LNCaP clone FGC (cell line): ENCODE data around the gene ABCC8.

Experiments used
- DNase-seq: peaks from one replicate; pipeline ENCODE4 v3.0.0-alpha.2; 2011; ENCODE audit warnings: low read depth
- H3K4me3 ChIP-seq: 2 replicates; pipeline ENCODE4 v1.5.1; 2011; ENCODE audit warnings: mild to moderate bottlenecking, low read depth, low read length, control low read depth
- CTCF ChIP-seq: IDR thresholded peaks from 2 replicates; pipeline ENCODE4 v1.5.1; 2012; ENCODE audit warnings: mild to moderate bottlenecking; ENCODE audit not compliant: control insufficient read depth, insufficient read depth; ENCODE audit errors: extremely low read depth

The ABCC8 gene

GRCh38 chr11:17386331-17387084, 90.1 kb downstream of the ABCC8 start:
- no peak for DNase-seq
- TF ChIP-seq CTCF = peak; percentile 69
- no peak overlapping the region for H3K4me3 ChIP-seq

- no peak for TF ChIP-seq CTCF
- no peak for DNase-seq
- no peak overlapping the region for H3K4me3 ChIP-seq
Observed at GRCh38 chr11:17385926-17386325, 90.7 kb downstream of the ABCC8 start.

- TF ChIP-seq CTCF = no peak
- DNase-seq = no peak
- no peak overlapping the region for H3K4me3 ChIP-seq
Observed at GRCh38 chr11:17385492-17385891, 91.2 kb downstream of the ABCC8 start.

- H3K4me3 ChIP-seq = no peak overlapping the region
- TF ChIP-seq CTCF = peak; percentile 86
- DNase-seq = peak; percentile 67
Observed at GRCh38 chr11:17384002-17384511, 92.6 kb downstream of the ABCC8 start.

- no peak overlapping the region for H3K4me3 ChIP-seq
- no peak for DNase-seq
- TF ChIP-seq CTCF = no peak
Observed at GRCh38 chr11:17383461-17383860, 93.2 kb downstream of the ABCC8 start.

- no peak overlapping the region for H3K4me3 ChIP-seq
- no peak for TF ChIP-seq CTCF
- DNase-seq = no peak
Observed at GRCh38 chr11:17382046-17382728, 94.5 kb downstream of the ABCC8 start.
